ENCODE measurements around the gene ALK.

DNA sequence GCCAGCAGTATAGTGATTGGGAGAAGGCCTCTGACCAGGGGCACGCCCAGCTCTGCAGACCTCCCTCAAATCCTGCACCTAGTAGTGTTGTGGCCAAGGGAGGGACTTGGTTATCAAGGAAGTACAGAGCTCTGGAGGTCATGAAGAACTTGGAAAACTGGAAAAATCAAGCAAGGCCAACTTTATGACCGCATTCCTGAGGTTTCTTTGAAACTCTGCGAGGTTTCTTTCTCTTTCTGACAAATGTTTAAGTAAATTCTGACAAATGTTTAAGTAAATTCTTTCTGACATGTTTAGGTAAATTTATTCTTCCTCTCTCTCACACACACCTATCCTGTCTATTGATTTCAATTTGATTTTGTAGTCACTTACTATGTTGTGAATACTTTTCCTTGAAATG is 775.2 kb downstream of the ALK start:
- TF ChIP-seq POLR2A (IDR thresholded peaks at IDR 0.05) = no peak
- TF ChIP-seq, protein P1, sequence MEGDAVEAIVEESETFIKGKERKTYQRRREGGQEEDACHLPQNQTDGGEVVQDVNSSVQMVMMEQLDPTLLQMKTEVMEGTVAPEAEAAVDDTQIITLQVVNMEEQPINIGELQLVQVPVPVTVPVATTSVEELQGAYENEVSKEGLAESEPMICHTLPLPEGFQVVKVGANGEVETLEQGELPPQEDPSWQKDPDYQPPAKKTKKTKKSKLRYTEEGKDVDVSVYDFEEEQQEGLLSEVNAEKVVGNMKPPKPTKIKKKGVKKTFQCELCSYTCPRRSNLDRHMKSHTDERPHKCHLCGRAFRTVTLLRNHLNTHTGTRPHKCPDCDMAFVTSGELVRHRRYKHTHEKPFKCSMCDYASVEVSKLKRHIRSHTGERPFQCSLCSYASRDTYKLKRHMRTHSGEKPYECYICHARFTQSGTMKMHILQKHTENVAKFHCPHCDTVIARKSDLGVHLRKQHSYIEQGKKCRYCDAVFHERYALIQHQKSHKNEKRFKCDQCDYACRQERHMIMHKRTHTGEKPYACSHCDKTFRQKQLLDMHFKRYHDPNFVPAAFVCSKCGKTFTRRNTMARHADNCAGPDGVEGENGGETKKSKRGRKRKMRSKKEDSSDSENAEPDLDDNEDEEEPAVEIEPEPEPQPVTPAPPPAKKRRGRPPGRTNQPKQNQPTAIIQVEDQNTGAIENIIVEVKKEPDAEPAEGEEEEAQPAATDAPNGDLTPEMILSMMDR (IDR thresholded peaks at IDR 0.05) = no peak
